Amygdala (tissue), 56 donors: ENCODE results near the gene EFR3B.

Experiments
- DNase-seq, 56 donors: peaks; one replicate each; lab custom pipeline; 2025; lab: John Stamatoyannopoulos, UW

The EFR3B gene

GRCh38 chr2:25066455-25066854, 24.6 kb downstream of the EFR3B start:
- no peak for DNase-seq

- DNase-seq = peak in 1 of 56 donors; percentile 18
Measured at GRCh38 chr2:25068217-25068616, 26.3 kb downstream of the EFR3B start.

- peak in 15 of 56 donors; percentile 8 to 53 (median 27) for DNase-seq
Measured at GRCh38 chr2:25071966-25072365, 30.1 kb downstream of the EFR3B start.

GRCh38 chr2:25072606-25073005, 30.7 kb downstream of the EFR3B start:
- DNase-seq = no peak

GRCh38 chr2:25073025-25073424, 31.1 kb downstream of the EFR3B start:
- DNase-seq = no peak

DNA sequence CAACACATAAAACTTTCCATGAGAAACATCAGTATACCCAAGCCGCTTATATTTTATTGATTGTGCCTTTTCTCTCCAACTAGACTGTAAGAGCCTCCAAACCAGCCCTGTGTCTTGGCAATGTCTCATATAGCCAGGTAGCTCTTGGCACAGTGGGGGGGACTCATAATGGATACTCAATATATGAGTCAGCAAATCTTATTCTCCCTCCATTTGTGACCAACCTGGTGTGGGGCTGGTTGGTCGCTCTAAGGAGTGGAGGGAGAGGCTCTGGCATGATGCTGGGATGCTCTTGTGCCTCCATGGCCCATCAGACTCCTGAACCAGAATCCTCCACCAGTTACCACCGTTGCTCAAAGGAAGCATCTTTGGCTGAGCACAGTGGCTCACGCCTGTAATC, 32.0 kb downstream of the EFR3B start:
- no peak for DNase-seq

GRCh38 chr2:25074826-25075225, 33.0 kb downstream of the EFR3B start:
- no peak for DNase-seq

DNA sequence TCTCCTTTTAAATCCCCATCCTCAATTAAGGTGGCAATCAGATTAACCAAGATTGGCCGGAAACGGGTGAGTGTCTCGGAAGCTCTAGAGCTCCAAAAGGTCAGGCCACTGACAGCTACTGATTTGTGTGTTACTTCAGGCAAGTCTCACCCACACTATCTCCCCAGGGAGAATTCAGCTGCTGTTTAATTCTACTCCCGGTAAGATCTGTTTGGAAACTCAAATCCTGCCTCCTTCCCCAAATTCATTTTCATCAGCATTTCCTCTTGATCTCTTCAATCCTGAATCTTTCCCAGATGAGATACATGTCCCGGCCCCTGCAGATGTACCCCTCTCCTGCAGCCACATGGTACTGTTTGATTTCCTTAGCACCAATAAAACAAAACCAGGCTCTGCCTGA, 34.9 kb downstream of the EFR3B start:
- no peak for DNase-seq

GRCh38 chr2:25077789-25078169, 35.9 kb downstream of the EFR3B start:
- DNase-seq = no peak

DNA sequence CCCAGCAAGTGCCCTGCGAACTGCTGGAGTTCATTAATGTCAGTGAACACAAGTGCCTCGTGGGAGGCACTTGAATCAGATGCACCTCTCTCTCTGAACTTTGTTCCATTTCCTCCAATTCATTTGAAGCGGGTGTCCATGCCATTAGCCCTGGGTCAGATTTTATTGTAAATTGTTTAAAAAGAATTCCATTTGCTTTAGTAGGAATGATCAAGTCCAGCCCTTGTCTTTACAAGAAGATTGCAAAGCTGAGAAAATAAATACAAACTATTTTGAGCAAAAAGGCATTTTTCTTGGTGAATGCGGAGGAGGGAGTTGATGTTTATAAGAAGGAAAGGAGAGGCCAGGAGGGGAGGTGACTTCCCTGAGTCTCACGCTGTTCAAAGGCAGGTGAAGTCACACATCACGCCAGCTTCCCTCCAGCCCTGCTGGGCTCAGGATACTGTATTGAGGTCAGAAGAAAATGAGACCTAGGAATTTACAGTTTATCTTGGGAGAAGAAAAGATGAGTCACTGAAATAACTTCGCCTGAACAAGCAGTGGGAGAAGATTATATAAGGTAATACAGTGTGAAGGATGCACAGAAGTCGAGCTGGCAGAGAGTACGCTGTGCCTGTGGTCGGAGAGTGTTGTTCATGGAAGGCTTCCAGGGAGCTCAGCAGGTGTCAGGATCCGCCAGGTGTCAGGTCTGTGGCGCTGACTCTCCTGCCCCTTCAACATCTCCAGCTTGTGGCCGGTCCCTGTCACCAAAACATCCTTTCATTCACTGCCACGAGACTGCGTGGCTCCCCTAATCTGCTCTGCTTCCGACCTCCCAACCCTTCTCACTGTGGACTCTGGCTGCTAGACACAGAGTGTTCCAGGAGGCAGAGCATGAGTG, 36.5 kb downstream of the EFR3B start:
- peak in 2 of 56 donors; percentile 22 to 25 for DNase-seq

- no peak for DNase-seq
Measured at GRCh38 chr2:25079050-25079635, 37.3 kb downstream of the EFR3B start.

- no peak for DNase-seq
Measured at GRCh38 chr2:25081237-25081790, 39.4 kb downstream of the EFR3B start.

DNA sequence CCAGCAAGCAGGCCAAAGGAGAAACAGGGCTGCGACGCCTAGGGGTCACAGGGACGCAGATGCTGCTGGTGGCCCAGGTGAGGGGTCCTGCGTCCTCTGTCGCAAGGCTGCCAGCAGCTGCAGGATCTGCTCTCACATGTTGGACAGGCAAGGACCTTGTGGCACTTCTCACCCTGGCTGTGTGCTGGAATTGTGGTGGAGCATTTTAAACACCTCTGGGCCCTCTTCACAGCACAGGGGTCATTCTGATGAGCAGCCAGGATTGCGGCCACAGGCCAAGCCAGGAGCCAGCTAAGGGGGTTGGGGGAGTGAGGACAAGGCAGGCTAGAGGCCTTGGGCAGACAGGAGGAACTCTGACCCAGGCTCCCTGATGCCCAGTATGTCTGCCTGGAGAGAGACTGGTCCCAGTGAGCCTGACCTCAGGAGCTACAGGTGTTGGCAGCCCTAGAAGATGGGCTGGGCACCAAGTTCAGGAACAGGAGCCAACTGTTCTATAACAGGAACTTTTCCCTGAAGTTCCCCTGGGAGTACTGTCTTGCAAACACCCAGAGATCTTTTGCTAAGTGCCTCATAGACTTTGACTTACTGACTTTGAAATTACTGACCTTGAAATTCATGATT, 40.2 kb downstream of the EFR3B start:
- no peak for DNase-seq

GRCh38 chr2:25085761-25086560, 44.1 kb downstream of the EFR3B start:
- DNase-seq = no peak

DNA sequence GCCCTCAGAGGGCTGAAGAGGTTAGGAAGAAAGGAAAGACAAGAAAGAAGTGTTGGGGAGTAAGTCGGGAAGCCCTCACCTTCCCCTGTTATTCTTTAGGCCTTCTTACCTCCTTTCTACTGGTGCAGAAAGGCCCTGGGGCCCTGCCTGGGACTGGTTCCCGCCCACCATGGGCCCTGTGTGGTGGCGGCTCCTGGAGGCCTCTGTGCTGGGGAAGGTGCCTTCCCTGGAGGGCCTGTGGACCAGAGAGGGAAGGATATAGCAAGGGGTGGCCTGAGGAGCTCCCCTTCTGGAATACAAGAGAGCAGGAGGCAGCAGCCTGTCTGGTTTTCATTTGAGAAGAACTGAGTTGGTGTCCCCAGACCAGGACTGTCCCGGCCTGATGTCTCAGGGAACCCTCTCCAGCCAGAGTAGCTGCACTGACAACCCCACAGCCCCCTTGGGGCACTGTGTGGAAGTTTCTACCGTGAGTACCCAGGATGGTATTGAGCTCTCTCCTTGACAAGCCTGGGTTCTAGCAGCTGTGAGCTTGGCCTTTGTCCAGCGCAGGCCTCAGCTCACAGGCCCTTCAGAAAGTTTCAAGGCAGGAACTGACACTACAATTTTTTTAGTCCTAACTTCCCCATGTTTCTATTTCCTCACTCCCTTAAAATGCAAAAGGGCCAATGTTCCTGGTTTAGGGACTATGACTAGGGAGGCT, 47.1 kb downstream of the EFR3B start:
- DNase-seq = no peak

DNA sequence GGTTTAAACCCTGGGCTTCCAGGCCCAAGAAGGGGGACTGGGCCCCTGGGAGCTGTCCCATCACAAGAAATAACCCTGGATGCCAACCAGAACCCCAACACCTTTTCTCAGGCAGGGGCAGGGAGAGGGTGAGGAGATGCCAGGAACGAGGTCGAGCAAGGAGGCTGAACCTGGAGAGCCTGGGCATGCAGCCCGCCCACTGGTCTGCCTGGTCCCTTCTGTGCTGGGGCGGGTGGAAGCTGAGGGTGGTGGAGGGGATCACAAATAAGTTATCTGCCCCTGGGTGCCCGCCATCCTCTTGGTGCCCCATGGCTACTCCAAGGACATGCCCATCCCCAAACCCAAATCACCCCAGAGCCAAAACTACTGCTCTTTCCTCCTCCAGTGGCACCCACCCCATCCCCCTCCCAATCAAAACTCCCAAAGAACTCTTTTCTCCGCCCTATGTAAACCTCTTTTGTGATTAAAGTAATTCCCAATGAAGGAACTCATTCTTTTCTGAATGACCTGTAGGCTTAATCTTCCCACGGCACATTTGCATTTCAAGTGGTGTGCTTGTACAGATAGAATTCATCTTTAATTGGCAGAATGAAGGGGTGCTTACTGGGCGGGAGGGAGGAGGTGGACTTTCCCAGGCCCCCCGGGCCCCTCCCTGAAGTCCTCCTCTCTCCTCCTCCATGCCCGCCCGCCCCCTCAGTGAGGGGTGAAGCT, 47.9 kb downstream of the EFR3B start:
- peak in 4 of 56 donors; percentile 10 to 40 (median 20) for DNase-seq

DNA sequence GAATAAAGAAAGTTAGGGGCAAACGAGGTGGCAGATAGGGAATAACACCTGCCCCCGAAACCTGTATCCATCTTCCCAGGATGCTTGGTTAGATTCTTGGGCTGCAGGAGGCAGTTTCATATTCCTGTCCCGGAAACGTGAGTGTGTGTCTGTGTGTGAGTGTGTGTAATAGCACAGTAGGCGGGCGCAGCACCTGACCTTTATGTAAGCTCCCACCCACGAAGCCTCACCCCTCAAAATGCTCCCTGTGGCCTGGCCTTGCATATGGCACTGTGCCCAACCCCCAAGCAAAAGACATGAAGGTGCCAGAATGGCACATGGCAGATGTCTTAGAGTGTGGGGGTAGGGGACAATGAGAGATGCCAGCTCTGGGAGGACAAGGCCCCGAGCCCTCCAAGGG, 48.9 kb downstream of the EFR3B start:
- no peak for DNase-seq

GRCh38 chr2:25091265-25091664, 49.4 kb downstream of the EFR3B start:
- DNase-seq = no peak

DNA sequence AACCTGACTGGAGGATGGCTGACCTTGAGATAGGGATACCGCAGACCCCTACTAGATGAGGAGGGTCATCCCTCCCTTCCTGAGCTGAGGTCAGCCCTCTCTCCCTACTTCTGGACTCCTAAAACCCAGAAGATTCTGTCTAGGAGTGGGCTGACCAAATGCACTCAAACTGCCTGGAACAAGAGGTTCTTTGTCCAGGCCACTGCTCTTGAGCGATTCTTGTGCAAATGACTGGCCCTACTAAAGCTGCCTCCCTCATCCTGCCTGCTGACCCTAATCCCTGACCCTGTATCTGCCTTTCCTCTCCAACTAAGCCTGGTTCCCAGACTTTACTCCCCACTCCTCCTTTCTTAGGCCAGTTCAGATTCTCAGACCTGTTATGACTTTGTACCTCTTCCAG, 56.2 kb downstream of the EFR3B start:
- peak in 6 of 56 donors; percentile 7 to 45 (median 30) for DNase-seq
